Measurements from ENCODE around the gene ARHGEF5. TPM values are rescaled to one million over a fixed set of nuclear protein-coding genes. Genes with fewer than 3 reads are reported as not detected.

The ARHGEF5 gene
- total and polyA plus RNA-seq, 2 experiments from 2014 or later, result 1.2 to 1.3 TPM

DNA sequence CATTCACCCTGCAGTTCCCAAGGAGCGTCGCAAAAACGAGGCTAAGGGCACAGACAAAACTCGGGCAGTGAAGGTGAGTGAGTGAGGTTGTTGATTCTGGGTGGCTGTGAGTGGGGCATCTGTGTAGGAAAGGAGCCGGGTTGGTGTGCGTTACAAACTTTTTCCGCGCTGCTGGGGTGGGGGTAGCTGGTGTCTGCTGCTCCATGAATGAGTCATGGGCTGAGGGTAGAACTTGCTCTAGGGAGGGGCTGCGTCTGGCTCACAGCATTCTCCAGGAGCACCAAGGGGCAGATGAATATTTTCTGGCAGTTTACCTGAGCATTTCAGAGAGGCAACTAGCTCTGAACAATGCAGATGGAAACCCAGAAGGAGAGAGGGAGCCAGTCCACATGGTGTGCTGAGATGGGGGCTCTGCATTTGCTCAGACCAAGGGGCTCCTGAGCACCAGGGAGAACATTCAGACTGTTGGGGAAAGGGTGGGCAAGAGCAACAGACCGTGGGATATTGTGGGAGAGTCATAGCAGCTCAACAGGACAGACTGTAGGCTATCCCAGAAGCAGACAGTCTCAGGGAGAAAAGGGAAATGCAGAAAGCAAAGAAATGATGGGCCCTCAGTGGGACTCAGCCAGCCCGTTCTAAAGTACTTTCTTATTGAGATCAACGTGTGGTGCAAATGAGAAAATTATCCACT lies 29.5 kb downstream of the ARHGEF5 start:
- TF ChIP-seq, protein P1, sequence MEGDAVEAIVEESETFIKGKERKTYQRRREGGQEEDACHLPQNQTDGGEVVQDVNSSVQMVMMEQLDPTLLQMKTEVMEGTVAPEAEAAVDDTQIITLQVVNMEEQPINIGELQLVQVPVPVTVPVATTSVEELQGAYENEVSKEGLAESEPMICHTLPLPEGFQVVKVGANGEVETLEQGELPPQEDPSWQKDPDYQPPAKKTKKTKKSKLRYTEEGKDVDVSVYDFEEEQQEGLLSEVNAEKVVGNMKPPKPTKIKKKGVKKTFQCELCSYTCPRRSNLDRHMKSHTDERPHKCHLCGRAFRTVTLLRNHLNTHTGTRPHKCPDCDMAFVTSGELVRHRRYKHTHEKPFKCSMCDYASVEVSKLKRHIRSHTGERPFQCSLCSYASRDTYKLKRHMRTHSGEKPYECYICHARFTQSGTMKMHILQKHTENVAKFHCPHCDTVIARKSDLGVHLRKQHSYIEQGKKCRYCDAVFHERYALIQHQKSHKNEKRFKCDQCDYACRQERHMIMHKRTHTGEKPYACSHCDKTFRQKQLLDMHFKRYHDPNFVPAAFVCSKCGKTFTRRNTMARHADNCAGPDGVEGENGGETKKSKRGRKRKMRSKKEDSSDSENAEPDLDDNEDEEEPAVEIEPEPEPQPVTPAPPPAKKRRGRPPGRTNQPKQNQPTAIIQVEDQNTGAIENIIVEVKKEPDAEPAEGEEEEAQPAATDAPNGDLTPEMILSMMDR (IDR thresholded peaks at IDR 0.05; ENCODE audit: low read depth, low read length), result no peak
- Histone ChIP-seq H3K4me3 (no peak overlapping the region), H3K9me3 (ENCODE audit: low read depth) (no peaks in the 10 kb centered on the region), H3K36me3 (no peaks in the 10 kb centered on the region), H3K27ac (no peak overlapping the region), H3K4me1 (ENCODE audit: low read depth) (no peaks in the 10 kb centered on the region), H3K27me3 (no peaks in the 10 kb centered on the region)
- peak in 1 of 2 donors; percentile 55 for DNase-seq (ENCODE audit: low read depth in 1 of 2, low spot score in 1 of 2)

DNA sequence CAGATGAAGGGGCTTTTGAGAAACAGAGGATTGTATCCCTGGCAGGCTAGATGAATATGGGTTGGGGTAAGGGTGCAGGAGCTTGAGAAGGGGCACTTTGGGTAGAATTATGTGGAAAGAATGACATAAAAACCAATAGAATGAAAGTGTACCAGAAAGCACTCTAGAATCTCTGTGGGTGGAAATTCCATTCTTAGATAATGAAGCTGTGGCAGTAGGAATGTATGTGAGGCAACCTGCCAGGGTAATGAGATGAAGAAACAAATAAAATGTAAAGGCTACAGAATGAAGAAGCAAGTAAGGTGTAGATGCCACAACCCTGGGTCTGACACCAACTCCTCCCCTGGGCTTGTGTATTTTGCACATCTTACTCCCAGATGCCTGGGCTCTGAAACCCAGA lies 31.5 kb downstream of the ARHGEF5 start:
- no peaks in the 10 kb centered on the region for H3K9me3 ChIP-seq (ENCODE audit: low read depth)
- TF ChIP-seq, protein P1 (IDR thresholded peaks at IDR 0.05; ENCODE audit: low read depth, low read length), result no peak
- peak in 1 of 2 donors; percentile 88 for DNase-seq (ENCODE audit: low read depth in 1 of 2, low spot score in 1 of 2)

DNA sequence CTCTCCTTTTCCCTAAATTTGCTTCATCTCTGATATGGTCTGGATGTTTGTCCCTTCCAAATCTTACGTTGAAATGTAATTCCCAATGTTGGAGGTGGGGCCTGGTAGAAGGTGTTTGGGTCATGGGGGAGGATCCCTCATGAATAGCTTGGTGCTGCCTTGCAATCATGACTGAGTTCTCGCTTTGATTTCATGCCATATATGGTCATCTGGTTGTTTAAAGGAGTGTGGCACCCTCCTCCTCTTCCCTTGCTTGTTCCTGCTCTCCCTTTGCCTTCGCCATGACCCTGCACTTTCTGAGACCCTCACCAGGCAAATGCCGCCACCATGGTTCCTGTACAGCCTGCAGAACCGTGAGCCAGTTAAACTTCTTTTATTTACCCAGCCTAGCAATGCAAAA lies 33.7 kb downstream of the ARHGEF5 start:
- Histone ChIP-seq H3K9me3 (ENCODE audit: low read depth) (no peaks in the 10 kb centered on the region), H3K27ac (no peak overlapping the region), H3K4me1 (ENCODE audit: low read depth) (no peaks in the 10 kb centered on the region), H3K36me3 (no peaks in the 10 kb centered on the region), H3K27me3 (no peaks in the 10 kb centered on the region), H3K4me3 (no peak overlapping the region)
- TF ChIP-seq, protein P1 (IDR thresholded peaks at IDR 0.05; ENCODE audit: low read depth, low read length), result no peak
- DNase-seq (ENCODE audit: low read depth in 1 of 2, low spot score in 1 of 2), result peak in 1 of 2 donors; percentile 29

More for the DNA sequence above, 31.5 kb downstream of the ARHGEF5 start:
- H3K4me3 ChIP-seq, result no peak overlapping the region
- H3K36me3 ChIP-seq, result no peaks in the 10 kb centered on the region
- no peaks in the 10 kb centered on the region for H3K27me3 ChIP-seq
- no peak overlapping the region for H3K27ac ChIP-seq
- no peaks in the 10 kb centered on the region for H3K4me1 ChIP-seq (ENCODE audit: low read depth)

DNA sequence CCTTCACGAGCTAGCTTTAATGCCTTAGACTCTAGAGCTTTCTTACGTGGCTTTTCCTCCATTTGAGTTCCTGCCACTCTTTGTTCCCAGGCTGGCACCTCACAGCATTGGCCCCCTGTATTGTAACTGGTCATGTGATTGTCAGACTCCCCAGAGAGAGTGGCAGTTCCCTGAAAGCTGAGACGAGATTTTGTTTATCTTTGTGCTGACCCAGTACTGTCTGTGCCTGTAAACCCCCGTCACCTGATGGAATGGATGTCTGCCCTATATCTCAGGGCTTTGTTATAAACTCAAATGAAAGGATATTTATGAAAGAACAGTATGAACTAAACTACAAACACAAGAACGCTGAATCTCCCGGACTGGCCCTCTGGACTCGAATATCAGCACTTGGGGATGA lies 35.3 kb downstream of the ARHGEF5 start:
- H3K27me3 ChIP-seq, result no peaks in the 10 kb centered on the region
- H3K36me3 ChIP-seq, result no peaks in the 10 kb centered on the region
- TF ChIP-seq, protein P1 (IDR thresholded peaks at IDR 0.05; ENCODE audit: low read depth, low read length), result no peak
- no peak for DNase-seq (ENCODE audit: low read depth in 1 of 2, low spot score in 1 of 2)
- no peak overlapping the region for H3K4me3 ChIP-seq
- H3K9me3 ChIP-seq (ENCODE audit: low read depth), result no peaks in the 10 kb centered on the region
- H3K4me1 ChIP-seq (ENCODE audit: low read depth), result no peaks in the 10 kb centered on the region
- no peak overlapping the region for H3K27ac ChIP-seq

DNA sequence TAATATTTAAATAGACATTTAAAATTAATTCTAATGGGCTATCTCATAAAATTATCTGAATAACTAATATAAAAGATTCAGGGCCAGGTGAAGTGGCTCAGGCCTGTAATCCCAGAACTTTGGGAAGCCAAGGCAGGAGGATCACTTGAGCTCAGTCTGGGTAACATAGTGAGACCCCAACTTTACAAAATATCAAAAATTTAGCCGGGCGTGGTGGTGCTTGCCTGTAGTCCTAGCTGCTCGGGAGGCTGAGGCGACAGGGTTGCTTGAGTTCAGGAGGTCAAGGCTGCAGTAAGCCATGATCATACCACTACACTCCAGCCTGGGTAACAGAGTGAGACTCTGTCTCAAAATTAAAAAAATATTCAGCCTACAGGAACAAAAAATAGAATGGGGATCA lies 35.8 kb downstream of the ARHGEF5 start:
- DNase-seq (ENCODE audit: low read depth in 1 of 2, low spot score in 1 of 2), result no peak
- TF ChIP-seq, protein P1 (IDR thresholded peaks at IDR 0.05; ENCODE audit: low read depth, low read length), result no peak

More for the DNA sequence above, 35.8 kb downstream of the ARHGEF5 start:
- H3K9me3 ChIP-seq (ENCODE audit: low read depth), result no peaks in the 10 kb centered on the region
- no peak overlapping the region for H3K4me3 ChIP-seq
- H3K27me3 ChIP-seq, result no peaks in the 10 kb centered on the region
- no peak overlapping the region for H3K27ac ChIP-seq
- H3K36me3 ChIP-seq, result no peaks in the 10 kb centered on the region
- no peaks in the 10 kb centered on the region for H3K4me1 ChIP-seq (ENCODE audit: low read depth)

Data from cardiac muscle cell (in vitro differentiated cells and primary cell).